PC-9 (cell line): ENCODE data around the gene MAL.

Experiments used
- EZH2 ChIP-seq: fragments of 200-600 bp; sonication (generic); IDR thresholded peaks from 2 replicates; pipeline ENCODE4 v1.8.0; 2017; ENCODE audit warnings: antibody characterized with exemption, low read depth
- TF ChIP-seq, protein P1 (sequence below): fragments of 200-600 bp; sonication (generic); conservative IDR thresholded peaks from 2 replicates; pipeline ENCODE4 v1.6.1; 2017; ENCODE audit warnings: mixed run types, antibody characterized with exemption, mild to moderate bottlenecking, moderate library complexity

DNA sequence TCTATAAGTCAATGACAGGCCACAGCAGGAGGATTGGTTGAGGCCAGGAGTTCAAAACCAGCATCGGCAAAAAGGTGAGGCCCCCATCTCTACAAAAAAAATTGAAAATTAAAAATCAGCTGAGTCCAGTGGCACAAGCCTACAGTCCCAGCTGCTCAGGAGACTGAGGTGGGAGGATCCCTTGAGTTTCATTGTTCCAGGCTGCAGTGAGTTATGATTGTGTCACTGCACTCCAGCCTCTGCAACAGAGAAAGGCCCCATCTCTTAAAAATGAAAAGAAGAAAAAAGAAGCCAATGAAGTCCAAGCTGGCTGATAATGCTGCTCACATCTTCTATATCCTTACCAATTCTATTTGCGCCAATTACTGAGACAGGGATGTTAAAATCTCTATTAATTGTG, 57.0 kb downstream of the MAL start:
- TF ChIP-seq, protein P1, sequence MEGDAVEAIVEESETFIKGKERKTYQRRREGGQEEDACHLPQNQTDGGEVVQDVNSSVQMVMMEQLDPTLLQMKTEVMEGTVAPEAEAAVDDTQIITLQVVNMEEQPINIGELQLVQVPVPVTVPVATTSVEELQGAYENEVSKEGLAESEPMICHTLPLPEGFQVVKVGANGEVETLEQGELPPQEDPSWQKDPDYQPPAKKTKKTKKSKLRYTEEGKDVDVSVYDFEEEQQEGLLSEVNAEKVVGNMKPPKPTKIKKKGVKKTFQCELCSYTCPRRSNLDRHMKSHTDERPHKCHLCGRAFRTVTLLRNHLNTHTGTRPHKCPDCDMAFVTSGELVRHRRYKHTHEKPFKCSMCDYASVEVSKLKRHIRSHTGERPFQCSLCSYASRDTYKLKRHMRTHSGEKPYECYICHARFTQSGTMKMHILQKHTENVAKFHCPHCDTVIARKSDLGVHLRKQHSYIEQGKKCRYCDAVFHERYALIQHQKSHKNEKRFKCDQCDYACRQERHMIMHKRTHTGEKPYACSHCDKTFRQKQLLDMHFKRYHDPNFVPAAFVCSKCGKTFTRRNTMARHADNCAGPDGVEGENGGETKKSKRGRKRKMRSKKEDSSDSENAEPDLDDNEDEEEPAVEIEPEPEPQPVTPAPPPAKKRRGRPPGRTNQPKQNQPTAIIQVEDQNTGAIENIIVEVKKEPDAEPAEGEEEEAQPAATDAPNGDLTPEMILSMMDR, result no peak
- no peak for TF ChIP-seq EZH2
